NCI-H1105 (cell line): Measurements from ENCODE around the gene KIZ.
"Not testable (repeated sequence)": the region's sequence is repeated elsewhere in the genome, so short reads cannot be mapped to it uniquely, and the experiment has no call there.

ENCODE experiments used
- DNase-seq: peaks from one replicate; lab custom pipeline; 2025; lab: John Stamatoyannopoulos, UW

KIZ gene

DNA sequence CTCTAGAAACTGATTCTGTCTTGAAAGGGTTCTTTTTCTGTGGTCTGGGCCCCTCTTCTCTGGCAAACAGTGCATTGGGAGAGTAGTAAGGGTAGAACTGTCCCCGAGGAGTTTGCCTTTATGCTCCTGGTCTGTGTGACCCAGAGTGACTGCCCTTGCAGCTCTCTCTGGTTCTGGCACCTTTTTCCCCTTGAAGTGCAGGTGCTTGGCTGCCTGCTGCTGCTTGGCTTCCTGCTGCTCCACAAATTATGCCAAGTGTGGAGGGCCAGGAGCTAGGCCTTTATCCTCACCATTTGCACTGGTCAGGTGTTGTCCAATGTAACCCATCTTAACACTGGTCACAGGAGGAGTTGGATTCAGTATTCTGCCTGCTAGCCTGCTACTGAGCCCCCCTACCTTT is 11.2 kb downstream of the KIZ start:
- DNase-seq, result peak; percentile 9

GRCh38 chr20:21139881-21140566 is 14.1 kb downstream of the KIZ start:
- no peak for DNase-seq

GRCh38 chr20:21141825-21142224 is 15.9 kb downstream of the KIZ start:
- no peak for DNase-seq

GRCh38 chr20:21143194-21143890 is 17.5 kb downstream of the KIZ start:
- no peak for DNase-seq

- no peak for DNase-seq
Observed at GRCh38 chr20:21145424-21145823, 19.5 kb downstream of the KIZ start.

- DNase-seq, result no peak
Observed at GRCh38 chr20:21146215-21146614, 20.3 kb downstream of the KIZ start.

DNA sequence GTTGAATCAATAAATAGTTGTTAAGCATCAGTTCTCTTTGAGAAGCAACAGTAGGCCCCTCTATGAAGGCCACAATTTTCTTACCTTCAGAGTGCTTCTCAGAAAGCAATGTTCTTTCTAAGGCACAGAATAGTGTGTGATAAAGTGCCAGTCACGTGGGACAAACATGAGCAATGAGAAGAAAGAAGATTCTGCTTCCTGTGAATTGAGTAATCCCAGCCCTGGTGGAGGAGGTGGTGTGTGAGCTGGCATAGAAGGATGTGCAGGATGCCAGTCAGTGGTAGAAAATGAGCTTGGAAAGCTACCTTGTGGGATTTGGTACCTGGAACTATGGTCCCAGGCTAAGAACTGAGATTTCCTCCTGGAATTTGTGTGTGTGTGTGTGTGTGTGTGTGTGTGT is 21.7 kb downstream of the KIZ start:
- DNase-seq, result no peak

DNA sequence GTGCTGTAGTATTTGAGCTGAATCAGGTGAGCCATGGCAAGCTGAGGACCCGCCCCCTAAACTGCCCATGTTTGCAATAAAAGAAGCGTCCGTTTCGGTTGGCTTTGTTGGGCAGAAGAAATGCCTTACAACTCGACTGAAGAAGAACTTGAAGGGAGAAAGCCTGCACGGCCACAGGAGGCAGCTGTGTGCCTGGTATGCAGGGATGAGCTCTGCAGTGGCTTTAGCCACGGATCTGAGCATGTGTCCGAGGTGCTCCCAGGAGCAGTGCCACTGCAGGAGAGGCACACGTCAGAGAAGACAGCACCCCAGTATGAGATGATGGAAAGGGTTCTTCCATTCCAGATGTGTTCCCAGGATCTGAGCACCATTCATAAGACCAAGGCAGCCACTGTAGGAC is 23.5 kb downstream of the KIZ start:
- no peak for DNase-seq

- DNase-seq, result no peak
Observed at GRCh38 chr20:21151791-21152190, 25.9 kb downstream of the KIZ start.

GRCh38 chr20:21154692-21155091 is 28.8 kb downstream of the KIZ start:
- no peak for DNase-seq

- DNase-seq, result no peak
Observed at GRCh38 chr20:21155268-21155667, 29.4 kb downstream of the KIZ start.

GRCh38 chr20:21156266-21156665 is 30.4 kb downstream of the KIZ start:
- no peak for DNase-seq

GRCh38 chr20:21157006-21157405 is 31.1 kb downstream of the KIZ start:
- no peak for DNase-seq

- DNase-seq, result no peak
Observed at GRCh38 chr20:21159658-21160380, 33.9 kb downstream of the KIZ start.

GRCh38 chr20:21161926-21162325 is 36.0 kb downstream of the KIZ start:
- DNase-seq, result no peak

GRCh38 chr20:21162631-21163030 is 36.7 kb downstream of the KIZ start:
- DNase-seq, result no peak

DNA sequence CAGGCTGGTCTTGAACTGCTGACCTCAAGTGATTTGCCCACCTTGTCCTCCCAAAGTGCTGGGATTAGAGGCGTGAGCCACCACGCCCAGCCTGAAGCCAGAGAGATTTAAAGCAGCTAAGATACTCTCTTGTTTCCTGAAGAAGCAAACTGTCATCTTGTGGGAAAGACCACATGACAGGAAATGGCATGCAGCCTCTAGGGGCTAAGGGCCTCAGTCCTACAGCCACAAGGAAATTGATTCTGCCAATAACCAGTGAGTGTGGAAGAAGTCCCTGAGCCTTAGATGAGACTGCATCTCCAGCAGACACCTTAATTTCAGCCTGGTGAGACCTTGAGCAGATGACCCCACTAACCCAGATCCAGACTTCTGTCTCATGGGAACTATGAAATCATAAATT is 40.9 kb downstream of the KIZ start:
- DNase-seq, result no peak

- no peak for DNase-seq
Observed at GRCh38 chr20:21167261-21167660, 41.4 kb downstream of the KIZ start.

DNA sequence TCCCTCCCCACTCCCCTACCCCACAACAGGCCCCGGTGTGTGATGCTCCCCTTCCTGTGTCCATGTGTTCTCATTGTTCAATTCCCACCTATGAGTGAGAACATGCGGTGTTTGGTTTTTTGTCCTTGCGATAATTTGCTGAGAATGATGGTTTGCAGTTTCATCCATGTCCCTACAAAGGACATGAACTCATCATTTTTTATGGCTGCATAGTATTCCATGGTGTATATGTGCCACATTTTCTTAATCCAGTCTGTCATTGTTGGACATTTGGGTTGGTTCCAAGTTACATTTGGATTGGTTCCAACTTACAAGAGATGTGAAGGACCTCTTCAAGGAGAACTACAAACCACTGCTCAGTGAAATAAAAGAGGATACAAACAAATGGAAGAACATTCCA is 42.2 kb downstream of the KIZ start:
- DNase-seq, result not testable (repeated sequence)

DNA sequence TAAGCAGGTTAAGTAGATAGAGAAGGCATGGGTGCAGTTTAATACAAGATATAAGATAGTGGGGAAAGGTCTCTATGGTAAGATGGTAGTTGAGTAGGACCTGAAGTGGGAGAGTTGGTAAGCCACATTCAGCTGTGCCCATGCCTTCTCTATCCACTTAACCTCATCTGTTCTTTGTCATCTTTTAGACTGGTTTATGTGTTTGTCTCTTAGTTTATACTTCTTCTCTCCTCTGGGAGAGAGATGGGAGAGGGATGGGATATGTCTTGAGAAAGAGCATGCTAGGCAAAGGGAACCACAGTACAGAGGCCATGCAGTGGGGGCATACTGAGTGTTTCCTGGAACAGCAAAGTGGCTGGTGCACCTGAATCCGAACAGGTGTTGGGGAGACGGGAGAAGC is 46.7 kb downstream of the KIZ start:
- DNase-seq, result no peak

DNA sequence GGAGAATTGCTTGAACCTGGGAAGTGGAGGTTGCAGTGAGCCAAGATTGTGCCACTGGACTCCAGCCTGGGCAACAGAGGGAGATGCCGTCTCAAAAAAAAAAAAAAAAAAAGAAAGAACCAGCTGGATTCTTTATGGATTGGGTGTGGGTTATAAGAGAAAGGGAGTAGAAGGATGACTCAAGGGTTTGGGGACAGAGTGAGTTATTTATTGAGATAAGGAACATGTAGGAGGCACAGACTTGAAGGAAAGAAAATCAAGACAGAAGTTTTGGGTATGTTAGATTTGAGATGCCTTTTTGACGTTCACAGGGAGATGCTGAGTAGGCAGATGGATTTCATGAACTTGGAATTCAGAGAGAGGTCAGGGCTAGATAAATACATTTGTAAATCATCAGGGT is 47.6 kb downstream of the KIZ start:
- DNase-seq, result no peak

DNA sequence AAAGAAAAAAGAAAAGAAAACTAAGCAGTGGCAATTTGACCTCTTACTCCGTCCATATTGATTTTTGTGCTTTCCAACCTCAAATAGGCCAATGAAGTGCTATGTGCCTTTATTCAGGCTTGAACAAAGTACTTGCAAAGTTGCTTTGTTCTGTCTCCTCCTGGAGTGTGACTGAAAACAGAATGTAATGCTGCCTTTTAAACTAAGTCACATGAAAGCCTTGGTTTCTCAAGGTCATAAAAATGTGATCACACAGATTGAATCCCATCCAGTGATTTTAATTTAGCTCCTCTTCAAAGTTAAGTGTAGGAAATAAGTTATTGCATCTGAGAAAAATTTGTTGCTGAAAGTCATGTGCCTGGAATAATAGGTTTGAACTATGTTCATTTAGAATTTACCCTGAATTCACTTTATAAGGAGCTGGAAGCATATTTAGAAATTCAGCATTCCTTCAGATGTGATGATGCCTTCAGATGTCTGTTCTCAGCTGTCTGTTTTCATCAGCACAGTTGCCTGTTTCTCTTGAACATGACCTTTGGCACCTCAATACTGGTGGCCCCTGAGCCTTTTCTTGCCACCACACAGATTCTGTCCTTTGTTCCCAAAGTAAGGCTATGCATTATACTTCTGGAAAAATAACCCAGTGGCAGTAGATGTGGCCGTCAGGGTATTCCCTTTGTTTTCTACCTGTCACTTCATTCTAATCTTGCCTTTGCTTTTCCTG is 48.8 kb downstream of the KIZ start:
- no peak for DNase-seq

DNA sequence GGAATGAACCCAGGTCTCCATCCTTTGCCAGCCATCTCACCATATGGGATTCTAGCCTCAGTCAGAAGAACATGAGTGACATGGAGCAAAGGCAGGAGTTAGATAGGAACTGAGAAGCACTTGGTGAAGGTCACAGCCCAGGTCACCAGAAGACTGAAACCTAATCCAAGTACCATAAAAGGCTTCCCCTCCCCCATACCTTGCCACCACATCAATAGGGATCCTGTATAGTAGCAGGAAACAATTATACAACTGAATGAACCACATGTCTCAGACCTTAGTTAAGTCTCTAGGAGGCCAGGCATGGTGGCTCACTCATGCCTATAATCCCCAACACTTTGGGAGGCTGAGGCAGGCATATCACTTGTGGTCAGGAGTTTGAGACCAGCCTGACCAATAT is 49.6 kb downstream of the KIZ start:
- DNase-seq, result no peak
